ENCODE results near the gene RSPH6A.
A peak's percentile ranks its signal among the peaks of the same experiment; 100 is the strongest.

Gene RSPH6A

GRCh38 chr19:45814851-45815480 is at the start of gene RSPH6A:
Gene RSPH6A, minus strand, starts transcription at chr19:45815308. Its CDS starts 132 bp downstream, at chr19:45815176.
- no peak for DNase-seq (ENCODE audit: low read depth in 2 of 2)

- no peak for DNase-seq (ENCODE audit: low read depth in 2 of 2)
These were observed 49.5 kb upstream of the RSPH6A start for GRCh38 chr19:45864629-45865082.

DNA sequence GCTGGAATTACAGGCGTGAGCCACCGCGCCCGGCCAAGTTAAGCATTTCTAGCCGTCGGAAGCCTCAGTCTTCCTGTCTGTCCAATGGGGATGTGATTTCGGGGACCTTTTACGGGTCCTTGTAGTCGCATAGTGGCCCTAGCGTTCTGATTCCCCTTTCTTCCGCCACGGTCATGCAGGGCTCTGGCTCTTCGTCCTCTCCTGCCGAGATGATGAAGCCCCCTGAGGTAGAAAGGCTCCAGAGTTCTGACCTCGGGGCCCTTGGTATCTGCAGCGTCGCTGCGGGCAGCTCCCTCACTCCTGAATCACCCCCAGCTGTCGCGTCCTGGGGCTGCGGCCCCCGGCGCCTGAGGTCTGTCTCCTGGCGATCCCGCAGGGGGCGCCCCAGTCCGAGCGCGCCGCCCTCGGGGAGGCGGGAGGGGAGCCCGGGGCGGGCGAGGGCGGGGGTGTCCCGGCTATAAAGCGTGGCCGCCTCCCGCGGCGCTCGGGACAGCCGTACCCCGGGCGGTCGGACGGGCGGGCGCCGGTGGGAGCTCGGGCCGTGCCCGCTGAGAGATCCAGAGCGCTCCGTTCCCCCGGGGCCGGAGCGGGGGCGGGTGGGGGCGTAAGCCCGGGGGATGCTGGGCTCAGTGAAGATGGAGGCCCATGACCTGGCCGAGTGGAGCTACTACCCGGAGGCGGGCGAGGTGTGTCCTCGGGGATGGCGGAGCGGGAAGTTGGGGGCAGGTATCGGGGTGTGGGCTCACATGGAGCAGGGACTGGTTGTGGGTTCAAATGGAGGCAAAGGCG is 48.9 kb upstream of the RSPH6A start, which contains the start of gene FOXA3:
TSS of gene FOXA3 (plus strand) at position 487 of the 789 bp plus-strand sequence. CDS start at position 618, 131 bp downstream.
- DNase-seq (ENCODE audit: low read depth in 2 of 2) = peak in 1 of 2 donors; percentile 54

DNA sequence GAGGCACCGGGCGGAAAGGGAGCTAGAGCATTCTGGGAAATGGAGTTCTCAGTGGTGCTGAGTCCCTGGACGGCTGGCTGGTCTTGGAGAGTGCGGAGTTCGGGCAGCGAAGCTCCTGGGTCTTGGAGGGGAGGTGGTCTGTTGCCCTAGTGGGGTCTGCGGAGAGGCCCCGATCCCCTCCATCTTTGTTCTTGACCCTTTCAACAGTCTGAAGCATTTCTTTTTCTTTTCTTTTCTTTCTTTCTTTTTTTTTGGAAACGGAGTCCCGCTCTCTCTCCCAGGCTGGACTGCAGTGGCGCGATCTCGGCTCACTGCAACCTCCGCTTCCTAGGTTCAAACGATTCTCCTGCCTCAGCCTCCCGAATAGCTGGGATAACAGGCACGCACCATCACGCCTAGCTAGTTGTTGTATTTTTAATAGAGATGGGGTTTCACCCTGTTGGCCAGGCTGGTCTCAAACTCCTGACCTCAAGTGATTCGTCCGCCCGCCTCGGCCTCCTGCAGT is 48.3 kb upstream of the RSPH6A start:
- DNase-seq (ENCODE audit: low read depth in 2 of 2) = no peak

GRCh38 chr19:45862564-45863334 is 47.6 kb upstream of the RSPH6A start, which contains the start of gene SYMPK:
Gene SYMPK, minus strand, starts transcription at chr19:45863147. Its CDS starts 8,652 bp downstream, at chr19:45854495.
- DNase-seq (ENCODE audit: low read depth in 2 of 2) = peak; percentile 96 to 97

GRCh38 chr19:45862271-45862563 is 47.1 kb upstream of the RSPH6A start:
- DNase-seq (ENCODE audit: low read depth in 2 of 2) = no peak

- DNase-seq (ENCODE audit: low read depth in 2 of 2) = no peak
These were observed 45.5 kb upstream of the RSPH6A start for GRCh38 chr19:45860359-45861259.

DNA sequence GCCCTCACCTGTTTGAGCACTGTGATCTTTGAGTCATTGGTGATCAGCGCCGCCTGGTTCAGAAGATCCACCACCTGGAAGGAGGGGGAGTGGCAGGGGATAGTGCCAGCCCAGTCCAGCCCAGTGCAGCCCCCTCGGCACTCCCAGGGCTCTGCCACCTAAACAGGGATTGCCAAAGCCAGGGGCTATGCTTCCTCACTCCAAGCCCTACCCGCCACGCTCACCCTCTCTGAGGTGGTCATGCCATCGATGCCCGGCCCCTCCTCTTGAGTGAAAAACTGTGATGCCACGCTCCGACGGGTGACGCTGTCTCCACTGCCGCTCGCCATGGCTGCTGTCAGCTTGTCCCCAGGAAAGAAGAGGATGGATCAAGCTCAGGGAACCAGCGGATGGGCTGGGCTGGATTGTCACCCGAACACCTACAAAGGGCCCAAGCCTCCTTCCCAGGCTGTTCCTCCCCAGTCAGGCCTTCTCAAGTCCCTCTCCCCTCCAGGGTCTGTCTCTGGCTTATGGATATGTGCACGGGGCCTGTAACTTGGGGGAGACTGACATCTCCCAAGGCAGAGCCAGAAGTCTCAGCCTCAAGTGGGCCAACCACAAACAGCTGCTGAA is 39.2 kb upstream of the RSPH6A start:
- no peak for DNase-seq (ENCODE audit: low read depth in 2 of 2)

DNA sequence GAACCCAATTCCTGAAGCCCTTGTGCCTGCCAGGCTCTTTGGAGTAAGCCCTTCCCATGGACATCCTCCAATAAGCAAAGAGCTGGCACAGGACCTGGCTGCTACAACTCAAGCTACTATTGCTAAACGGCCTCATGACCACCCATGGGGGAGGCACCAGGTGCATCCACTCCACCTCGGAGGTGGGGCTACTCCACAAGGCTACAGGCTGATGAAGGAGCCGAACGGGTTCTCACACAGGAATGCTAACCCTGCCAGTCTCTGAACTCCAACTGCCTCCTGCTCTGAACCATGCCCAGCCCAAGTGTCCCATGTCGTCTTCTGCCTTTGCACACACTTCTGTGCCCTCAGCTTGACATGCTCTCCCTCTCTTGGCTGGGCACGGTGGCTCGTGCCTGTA is 37.9 kb upstream of the RSPH6A start:
- DNase-seq (ENCODE audit: low read depth in 2 of 2) = no peak

GRCh38 chr19:45852145-45852750 is 37.1 kb upstream of the RSPH6A start:
- DNase-seq (ENCODE audit: low read depth in 2 of 2) = no peak

- DNase-seq (ENCODE audit: low read depth in 2 of 2) = no peak
These were observed 33.8 kb upstream of the RSPH6A start for GRCh38 chr19:45848922-45849321.

DNA sequence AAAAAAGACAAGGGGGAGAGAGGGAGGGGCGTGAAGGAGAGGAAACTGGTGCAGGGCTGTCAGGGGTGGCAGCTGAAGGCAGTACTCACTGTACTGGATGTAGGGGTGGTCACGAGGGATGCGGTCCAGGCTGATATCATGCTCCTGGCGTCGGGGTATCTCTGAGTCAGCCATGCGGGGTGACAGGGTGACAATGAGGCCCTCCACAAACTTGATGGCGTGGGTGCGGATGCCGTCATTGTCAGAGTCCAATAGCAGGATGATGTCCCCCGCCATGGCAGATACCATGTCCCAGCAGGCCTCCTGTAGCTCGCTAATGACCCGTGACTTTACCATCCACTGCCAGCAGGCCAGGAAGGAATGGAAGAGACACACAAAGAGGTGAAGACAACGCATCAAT is 32.6 kb upstream of the RSPH6A start:
- DNase-seq (ENCODE audit: low read depth in 2 of 2) = no peak

DNA sequence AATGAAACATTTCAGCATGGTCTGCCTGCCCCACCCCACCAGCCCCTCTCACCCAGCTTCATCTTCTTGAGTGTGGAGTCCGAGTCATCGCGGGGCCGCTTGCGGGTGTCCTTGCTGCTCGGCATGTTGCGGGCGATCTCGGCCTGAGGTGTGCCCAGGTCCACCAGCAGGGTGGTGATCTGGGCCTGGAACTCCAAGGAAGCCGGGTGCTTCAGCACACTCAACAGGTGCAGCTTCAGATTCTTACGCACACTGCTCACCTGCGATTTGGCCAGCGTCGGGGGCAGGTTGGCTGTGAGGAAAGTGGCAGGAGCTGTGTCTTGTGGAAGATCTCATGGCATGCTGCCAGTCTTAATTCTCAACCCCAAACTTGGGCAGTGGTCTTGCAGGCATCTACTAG is 27.1 kb upstream of the RSPH6A start:
- no peak for DNase-seq (ENCODE audit: low read depth in 2 of 2)

GRCh38 chr19:45834970-45835369 is 19.9 kb upstream of the RSPH6A start:
- no peak for DNase-seq (ENCODE audit: low read depth in 2 of 2)

GRCh38 chr19:45828945-45829344 is 13.8 kb upstream of the RSPH6A start:
- DNase-seq (ENCODE audit: low read depth in 2 of 2) = no peak

DNA sequence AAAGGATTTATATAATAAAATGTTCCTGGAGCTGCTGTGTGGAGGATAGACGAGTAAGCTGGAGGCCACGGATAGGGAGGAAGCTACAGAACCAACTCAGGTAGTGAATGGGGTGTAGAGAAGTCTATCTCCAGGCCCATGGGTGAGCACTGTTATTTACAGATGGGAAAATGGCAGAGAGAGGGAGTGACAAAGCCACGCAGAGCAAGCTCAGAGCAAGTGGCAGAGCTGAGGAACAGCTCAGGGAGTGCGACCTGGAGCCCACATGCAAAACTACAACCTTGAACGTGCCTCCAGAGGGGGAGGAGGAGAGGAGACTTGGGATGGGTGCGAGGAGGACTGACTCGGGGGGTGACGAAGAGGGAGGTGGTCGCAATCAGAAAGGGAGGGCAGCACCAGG is 13.4 kb upstream of the RSPH6A start:
- no peak for DNase-seq (ENCODE audit: low read depth in 2 of 2)

- no peak for DNase-seq (ENCODE audit: low read depth in 2 of 2)
These were observed 12.5 kb upstream of the RSPH6A start for GRCh38 chr19:45827459-45828093.

GRCh38 chr19:45826934-45827333 is 11.8 kb upstream of the RSPH6A start:
- DNase-seq (ENCODE audit: low read depth in 2 of 2) = no peak

DNA sequence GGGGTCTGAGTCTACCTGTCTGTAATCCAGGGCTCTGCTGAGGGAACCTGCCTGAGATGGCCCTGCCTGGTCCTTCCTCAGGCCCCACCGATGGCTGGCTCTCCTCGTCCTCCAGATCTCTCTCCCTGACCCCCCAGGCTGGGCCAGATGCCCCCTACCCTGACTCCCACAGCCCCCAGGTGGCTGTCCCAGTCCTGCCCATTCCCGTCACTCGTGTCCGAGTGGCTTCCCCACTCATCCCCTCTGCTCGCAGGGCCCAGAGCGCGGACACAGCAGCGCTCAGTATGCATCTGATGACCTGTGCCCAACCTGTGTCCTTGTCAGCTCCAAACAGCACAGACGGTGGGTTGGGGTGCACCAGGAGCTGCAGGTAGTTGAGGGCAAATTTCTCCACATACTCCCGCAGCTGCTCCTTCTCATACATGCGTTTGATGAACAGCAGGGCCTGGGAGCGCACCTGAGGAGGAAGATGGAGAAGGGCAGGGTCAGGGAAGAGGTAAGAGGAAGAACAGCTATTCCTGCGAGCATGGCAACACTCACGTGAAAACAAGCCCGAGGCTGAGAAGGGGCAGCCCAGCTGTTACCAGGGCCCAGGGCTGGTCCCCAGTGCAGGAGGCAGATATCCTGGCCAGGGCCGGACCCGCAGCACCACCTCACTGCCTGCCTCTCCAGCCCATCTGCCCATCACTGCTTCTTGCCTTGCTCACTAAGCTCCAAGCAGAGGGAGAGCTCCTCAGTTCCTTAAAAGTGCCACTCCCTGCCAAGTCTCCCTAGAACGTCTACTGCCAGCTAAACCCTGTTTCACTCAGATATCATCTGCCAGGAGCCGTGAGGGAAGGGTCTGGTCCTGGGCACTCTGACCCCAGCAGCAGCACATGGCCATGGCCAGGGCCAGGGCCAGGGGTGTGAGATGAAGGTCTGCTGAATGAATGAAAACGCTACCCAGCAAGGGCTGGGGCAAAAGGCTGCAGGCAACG is 11.1 kb upstream of the RSPH6A start:
- no peak for DNase-seq (ENCODE audit: low read depth in 2 of 2)

All from stimulated activated CD4-positive, alpha-beta T cell treated with anti-CD3 and anti-CD28 coated beads, Interleukin-1b, Interleukin-23, amount 100 ng/mL, for 4 hours (primary cell).